Astrocyte of the spinal cord (primary cell): ENCODE data around the gene SERGEF.
A peak's percentile ranks its signal among the peaks of the same experiment; 100 is the strongest.

Source experiments
- DNase-seq: peaks from one replicate; pipeline ENCODE4 v3.0.0; 2011; ENCODE audit warnings: low read depth, low spot score
- H3K4me3 ChIP-seq: 2 replicates; pipeline ENCODE4 v1.5.1; 2011; ENCODE audit warnings: low read depth, mild to moderate bottlenecking, low read length, moderate library complexity
- CTCF ChIP-seq: IDR thresholded peaks from 2 replicates; pipeline ENCODE4 v1.5.1; 2012; ENCODE audit warnings: low read depth, mild to moderate bottlenecking, low read length, inconsistent platforms
- in situ Hi-C: cut with HindIII; loops from 2 replicates; pipeline ENCODE4 v1.10.0; 2017; ENCODE audit warnings: low sequenced_read_pairs

The SERGEF gene

GRCh38 chr11:17786824-17787525, 225.9 kb downstream of the SERGEF start:
- in situ Hi-C loops = no loop called here
- DNase-seq = peak; percentile 84
- H3K4me3 ChIP-seq = no peak overlapping the region
- peak; percentile 3 for TF ChIP-seq CTCF

DNA sequence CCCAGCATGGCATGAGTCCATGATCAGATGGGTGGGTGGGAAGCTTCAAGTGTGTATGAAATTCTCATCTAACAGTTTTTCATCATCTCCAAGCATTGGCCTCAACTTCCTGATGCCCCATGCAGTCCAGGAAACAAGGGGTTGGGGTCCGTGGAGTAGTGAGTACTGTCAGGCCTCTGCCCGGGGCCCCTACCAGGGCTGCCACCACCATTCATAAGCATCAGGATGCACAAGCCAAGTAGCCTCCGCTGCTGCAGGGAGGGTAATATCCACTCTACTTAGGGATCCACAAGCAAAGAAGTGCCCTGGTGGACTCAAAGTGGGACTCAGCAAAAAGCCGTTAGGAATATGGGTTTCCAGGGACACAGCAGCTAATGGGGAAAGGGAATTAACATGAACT, 229.0 kb downstream of the SERGEF start:
- no peak overlapping the region for H3K4me3 ChIP-seq
- in situ Hi-C loops = no loop called here
- DNase-seq = no peak
- TF ChIP-seq CTCF = no peak

DNA sequence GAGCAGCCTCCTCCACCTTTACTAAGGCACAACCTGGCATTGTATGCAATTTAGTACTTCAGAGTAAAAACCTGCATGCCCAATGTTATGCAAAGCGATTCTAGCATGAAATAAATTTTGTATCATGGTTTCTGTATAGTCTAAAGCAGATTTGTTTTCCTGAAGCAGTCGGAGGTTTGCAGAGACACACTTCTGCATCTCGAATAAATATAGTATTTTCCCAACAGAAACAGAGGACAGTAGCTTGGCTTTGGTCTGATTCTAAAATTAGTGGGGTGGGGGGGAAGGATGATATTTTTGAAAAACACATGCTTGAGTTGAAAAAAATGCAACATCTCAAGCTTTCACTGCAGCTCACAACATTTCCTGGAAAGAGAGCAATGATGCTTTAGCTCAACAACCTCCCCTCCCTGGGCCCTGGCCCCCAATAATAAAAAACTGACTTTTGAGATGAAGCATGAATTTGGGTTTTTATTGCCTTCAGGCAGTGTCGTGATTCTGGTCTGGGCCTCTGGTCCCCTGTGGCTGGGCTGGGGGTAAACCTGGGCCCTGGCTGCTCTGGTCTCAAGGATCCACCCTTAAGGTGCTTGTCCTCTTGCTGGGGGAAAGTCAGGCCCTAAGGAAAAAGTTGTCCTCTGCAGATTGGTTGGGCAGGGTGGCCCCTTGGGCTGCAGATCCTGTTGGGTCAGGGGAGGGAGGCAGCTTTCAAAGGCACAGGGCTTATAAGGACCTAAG, 230.1 kb downstream of the SERGEF start:
- H3K4me3 ChIP-seq = no peak overlapping the region
- in situ Hi-C loops = no loop called here
- no peak for DNase-seq
- no peak for TF ChIP-seq CTCF

- no peak overlapping the region for H3K4me3 ChIP-seq
- no peak for TF ChIP-seq CTCF
- in situ Hi-C loops = no loop called here
- DNase-seq = no peak
These were observed 230.7 kb downstream of the SERGEF start for GRCh38 chr11:17782145-17782544.

- no peak for DNase-seq
- in situ Hi-C loops = no loop called here
- no peak overlapping the region for H3K4me3 ChIP-seq
- no peak for TF ChIP-seq CTCF
These were observed 231.2 kb downstream of the SERGEF start for GRCh38 chr11:17781626-17782025.

DNA sequence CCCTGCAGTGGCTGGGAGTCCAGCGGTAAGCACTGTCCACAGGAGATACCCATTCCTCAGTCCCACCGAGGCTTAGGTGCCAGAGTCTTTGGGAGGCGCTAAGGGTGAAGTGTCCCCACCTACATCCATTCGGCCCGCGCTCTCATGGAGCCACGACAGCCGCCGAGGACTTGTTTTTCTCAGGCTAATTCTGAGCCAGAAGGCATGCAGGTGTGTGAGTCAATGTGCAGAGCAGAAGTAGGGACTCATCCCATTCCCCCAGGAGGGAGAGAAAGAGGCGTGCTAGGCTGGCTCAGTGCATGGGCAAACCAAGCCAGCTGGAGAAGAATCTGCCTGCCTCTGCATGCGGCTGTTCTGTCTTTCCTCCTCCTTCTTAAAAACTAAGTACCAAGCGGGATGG, 231.6 kb downstream of the SERGEF start:
- TF ChIP-seq CTCF = no peak
- in situ Hi-C loops = no loop called here
- H3K4me3 ChIP-seq = no peak overlapping the region
- DNase-seq = no peak
